HG02885 (cell line): Measurements from ENCODE around the gene MYL5.
"Not testable (repeated sequence)": the region's sequence is repeated elsewhere in the genome, so short reads cannot be mapped to it uniquely, and the experiment has no call there.

Source experiments
- ATAC-seq: cut with Tn5 transposase; IDR thresholded peaks from one replicate; pipeline ENCODE4 v1.9.1; 2021; ENCODE audit warnings: mild to moderate bottlenecking; ENCODE audit not compliant: unreplicated experiment, poor library complexity

MYL5 gene

DNA sequence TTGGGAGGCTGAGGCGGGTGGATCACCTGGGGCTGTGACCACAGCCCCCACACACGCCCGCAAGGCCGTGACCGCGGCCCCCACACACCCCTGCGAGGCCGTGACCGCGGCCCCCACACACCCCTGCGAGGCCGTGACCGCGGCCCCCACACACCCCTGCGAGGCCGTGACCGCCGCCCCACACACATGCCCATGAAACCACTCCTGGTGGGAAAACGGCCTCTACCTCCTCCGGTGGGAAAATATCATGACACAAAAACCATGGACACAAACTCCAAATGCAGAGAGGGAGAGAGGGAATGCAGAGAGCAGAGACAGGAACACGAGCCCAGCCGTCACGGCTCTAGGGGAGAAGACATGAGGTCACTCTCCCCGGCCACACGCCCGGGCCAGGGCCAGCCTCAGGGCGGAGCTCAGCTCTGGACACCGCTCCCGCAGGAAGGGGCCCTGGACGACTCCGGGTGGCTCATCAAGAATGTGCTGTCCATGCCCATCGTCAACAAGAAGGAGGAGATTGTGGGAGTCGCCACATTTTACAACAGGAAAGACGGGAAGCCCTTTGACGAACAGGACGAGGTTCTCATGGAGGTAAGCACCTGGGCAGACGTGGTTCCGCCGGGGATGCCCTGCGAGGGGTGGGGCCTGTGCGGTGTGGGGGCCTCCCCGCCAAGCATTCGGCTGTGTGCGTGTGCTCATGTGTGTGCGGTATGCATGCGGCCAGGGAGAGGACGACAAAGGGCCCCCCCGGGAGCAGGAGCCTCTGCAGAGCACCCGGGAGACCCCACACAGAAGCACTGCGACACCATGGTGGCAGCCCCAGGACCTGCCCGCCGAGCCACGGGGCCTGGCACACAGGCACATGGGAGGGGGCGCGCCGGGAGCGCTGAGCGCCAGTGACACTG is 17.7 kb upstream of the MYL5 start:
- ATAC-seq = no peak

GRCh38 chr4:657338-657833 is 17.0 kb upstream of the MYL5 start:
- no peak for ATAC-seq

- no peak for ATAC-seq
Observed at GRCh38 chr4:657834-658667, 16.3 kb upstream of the MYL5 start.

GRCh38 chr4:658681-659667 is 15.4 kb upstream of the MYL5 start:
- ATAC-seq = no peak

- ATAC-seq = no peak
Observed at GRCh38 chr4:659851-660250, 14.5 kb upstream of the MYL5 start.

DNA sequence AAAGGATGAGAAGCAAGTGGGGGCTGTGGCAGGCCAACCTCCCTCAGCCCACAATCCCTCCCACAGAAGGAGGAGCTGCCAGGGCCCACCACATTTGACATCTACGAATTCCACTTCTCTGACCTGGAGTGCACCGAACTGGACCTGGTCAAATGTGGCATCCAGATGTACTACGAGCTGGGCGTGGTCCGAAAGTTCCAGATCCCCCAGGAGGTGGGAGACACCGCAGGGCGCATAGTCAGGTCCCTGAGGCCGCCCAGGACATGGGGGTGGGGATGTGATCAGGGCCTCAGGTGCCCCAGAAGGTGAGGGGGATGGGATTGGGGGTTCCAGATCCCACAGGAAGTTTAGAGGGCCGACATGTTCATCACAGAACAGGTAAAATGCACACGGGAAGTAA is 13.9 kb upstream of the MYL5 start:
- no peak for ATAC-seq

- ATAC-seq = no peak
Observed at GRCh38 chr4:661231-661630, 13.1 kb upstream of the MYL5 start.

GRCh38 chr4:661881-662761 is 12.2 kb upstream of the MYL5 start:
- no peak for ATAC-seq

DNA sequence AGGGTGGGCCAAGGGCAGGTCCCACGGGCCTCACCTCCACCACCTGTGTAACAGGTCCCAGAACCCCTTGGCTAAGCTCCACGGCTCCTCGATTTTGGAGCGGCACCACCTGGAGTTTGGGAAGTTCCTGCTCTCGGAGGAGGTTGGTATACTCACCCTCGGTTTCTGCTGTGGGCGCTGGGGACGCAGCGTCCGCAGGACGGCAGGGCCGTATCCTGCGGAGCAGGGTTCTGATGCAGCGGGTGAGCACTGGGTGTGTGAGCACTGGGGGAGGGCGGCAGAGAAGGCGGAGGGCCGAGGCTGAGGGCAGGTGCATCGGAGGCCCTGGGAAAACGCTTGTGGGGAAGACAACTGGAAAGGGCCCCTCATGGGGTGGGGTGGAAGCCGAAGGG is 11.3 kb upstream of the MYL5 start:
- no peak for ATAC-seq

DNA sequence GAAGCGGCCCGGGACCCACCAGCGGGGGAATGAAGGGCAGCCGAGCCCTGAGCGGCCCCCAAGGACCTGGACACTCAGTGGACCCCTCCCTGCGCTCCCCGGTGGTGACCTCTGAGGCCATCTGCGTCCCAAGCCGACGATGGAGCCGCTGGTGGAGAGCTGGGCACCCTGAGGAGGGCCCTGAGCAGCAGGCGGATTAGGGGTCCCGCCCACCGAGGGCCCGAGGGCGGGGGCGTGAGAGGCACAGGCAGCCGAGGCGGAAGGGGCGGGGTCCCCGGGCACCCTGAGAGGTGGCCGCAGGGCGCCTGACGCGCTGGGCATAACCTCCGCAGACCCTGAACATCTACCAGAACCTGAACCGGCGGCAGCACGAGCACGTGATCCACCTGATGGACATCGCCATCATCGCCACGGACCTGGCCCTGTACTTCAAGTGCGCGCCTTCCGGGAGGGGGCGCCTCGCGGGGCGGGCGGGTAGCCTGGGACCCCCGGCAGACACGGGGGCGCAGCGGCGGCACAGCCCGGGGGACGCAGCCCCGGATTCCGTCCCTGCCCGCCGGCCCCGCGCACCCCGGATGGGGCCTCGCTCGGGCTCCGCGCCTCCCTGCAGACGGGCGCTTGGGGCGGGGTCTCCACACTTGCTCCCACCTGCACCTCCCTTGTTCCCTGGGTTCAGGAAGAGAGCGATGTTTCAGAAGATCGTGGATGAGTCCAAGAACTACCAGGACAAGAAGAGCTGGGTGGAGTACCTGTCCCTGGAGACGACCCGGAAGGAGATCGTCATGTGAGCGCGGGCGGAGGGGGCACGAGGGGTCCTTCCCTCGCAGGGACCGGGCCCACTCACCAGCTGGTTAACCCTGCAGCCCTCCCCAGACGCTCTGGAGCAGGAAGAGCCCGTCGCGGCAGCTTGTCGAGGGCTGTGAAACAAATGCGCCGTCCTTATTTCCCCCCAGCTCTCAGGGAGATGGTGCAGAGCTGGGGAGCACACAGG is 10.6 kb upstream of the MYL5 start:
- ATAC-seq = peak; percentile 53

GRCh38 chr4:664713-665231 is 9.6 kb upstream of the MYL5 start:
- no peak for ATAC-seq

- no peak for ATAC-seq
Observed at GRCh38 chr4:665381-665750, 9.0 kb upstream of the MYL5 start.

DNA sequence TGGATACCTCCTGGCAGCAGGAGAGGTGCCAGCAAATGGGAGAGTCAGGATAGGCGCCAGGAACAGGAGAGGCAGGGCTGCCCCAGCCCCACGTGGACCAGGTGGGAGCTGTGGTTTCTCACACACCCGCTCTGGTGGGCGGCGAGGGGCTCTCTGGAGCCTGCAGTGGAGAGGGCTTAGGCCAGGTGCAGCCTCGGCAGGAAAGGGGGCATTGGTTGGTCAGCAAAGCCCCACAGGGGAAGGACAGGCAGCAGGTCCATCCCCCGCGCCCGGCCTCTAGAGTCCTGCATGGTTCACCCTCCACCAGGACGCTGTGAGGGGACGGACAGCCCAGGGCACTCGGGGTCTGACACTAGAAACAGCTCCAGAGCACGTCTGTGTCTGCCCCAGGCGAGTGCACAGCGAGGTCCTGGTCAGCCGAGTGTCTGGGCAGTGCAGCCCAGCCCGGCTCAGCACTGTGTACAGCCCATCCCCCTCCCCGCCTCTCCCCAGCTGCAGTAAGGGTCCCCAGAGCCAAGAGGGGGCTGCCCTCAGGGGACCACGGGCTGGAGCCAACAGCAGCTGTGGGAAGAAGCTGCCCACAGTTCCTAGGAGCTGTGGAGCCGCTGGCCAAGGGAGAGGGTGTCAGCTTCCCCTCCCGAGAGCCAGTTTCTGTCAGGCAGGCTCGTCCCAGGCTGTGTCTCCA is 8.4 kb upstream of the MYL5 start:
- ATAC-seq = no peak

GRCh38 chr4:666436-666810 is 7.9 kb upstream of the MYL5 start:
- no peak for ATAC-seq

DNA sequence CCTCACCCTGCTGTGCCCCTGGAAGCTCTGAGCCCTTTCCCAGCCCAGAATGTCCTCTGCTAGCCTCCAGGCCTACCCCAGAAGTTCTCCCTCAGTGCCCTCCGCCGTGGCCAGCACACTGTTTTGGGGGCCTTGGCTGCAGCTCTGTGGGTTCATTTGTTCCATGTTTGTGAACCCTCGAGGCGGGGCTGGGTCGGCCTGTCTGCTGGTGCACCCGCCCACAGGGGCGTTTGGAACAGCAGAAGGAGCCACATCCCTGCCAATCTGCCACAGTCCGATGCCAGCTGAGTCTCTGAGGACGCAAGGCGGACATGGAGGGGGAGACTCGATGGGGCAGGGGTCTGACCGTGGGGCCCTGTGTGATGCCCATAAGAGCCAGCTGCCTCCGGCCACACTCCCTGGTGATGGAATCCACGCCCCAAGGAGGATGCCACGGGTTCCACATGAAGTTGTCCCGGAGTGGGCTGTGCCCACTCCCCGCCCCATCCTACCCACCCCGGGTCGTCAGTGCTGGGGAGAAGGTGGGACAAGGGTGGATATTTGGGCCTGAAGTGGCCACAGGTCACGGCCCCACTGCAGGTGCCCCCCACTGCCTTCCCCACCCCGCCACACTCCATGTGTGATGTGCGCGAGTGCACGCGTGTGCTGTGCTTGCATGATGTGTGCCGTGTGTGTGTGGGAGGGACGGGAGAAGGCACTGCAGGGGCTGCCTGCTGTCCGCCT is 7.4 kb upstream of the MYL5 start:
- ATAC-seq = no peak

GRCh38 chr4:667545-667925 is 6.8 kb upstream of the MYL5 start:
- no peak for ATAC-seq

DNA sequence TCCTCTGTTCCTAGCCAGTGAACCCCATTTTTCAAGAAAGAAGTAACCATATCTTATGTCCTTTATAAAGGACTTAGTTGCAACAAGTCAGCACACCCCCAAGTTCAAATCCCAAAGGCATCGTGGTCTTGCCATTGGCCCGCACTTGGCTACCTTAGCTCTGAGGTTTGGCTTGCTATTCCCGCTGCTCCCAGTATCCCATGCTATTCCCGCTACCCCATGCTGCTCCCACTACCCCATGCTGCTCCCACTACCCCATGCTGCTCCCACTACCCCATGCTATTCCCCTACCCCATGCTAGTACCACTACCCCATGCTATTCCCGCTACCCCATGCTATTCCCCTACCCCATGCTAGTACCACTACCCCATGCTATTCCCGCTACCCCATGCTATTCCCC is 6.1 kb upstream of the MYL5 start:
- ATAC-seq = not testable (repeated sequence)
